ENCODE results near the gene KPNB1. TPM values are rescaled to one million over a fixed set of nuclear protein-coding genes. Genes with fewer than 3 reads are reported as not detected.

KPNB1 gene
- polyA plus RNA-seq, 2 of the 4 experiments (the other 2 are of a cell fraction): 315 to 358 TPM

DNA sequence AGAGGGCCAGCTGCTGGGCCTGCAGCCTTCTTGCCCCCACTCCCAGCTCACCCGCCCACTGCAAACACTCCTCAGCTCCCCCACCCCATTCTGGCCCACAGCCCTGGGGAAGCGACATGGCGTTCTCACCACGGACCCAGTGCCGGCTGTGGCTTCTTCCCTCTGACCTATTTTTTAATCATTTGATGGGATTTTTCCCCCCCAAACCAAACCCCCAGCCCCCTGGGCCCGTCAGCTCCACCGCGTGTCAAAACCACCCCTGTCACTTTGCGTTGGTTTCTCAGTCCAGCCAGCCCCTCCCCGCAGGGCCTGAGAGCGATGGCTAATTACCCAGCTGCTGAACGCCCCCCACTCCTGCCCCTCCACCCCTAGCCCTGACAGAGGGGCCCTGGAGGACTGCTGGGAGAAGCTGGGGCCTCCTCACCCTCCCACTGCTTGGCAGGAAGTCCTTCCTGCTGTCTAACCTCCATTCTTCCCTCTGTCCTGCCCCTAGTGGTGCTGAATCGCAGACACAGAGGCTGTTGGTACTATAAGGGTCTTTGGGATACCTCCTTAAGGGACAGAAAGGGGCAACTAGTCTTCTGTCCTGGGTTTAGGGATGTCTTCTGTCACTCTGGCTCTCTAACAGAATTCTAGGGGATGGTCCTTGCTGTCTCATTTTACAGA is 75.9 kb downstream of the KPNB1 start:
- H3K4me2 ChIP-seq: no peak overlapping the region
- H3K4me1 ChIP-seq: peaks cover 6% of the 10 kb centered on the region
- WGBS (ENCODE audit: missing lambda C conversion rate): 71% methylated on average over 13 of the region's 13 CpGs
- DNase-seq (ENCODE audit: low read depth in 1 of 2, low spot score in 1 of 2) (no peak), ATAC-seq (no peak), FAIRE-seq (no peak)
- no peak for TF ChIP-seq RAD21 (conservative IDR thresholded peaks at IDR 0.05 in 1 of 2, IDR thresholded peaks at IDR 0.05 in 1 of 2)
- TF ChIP-seq, protein P1, sequence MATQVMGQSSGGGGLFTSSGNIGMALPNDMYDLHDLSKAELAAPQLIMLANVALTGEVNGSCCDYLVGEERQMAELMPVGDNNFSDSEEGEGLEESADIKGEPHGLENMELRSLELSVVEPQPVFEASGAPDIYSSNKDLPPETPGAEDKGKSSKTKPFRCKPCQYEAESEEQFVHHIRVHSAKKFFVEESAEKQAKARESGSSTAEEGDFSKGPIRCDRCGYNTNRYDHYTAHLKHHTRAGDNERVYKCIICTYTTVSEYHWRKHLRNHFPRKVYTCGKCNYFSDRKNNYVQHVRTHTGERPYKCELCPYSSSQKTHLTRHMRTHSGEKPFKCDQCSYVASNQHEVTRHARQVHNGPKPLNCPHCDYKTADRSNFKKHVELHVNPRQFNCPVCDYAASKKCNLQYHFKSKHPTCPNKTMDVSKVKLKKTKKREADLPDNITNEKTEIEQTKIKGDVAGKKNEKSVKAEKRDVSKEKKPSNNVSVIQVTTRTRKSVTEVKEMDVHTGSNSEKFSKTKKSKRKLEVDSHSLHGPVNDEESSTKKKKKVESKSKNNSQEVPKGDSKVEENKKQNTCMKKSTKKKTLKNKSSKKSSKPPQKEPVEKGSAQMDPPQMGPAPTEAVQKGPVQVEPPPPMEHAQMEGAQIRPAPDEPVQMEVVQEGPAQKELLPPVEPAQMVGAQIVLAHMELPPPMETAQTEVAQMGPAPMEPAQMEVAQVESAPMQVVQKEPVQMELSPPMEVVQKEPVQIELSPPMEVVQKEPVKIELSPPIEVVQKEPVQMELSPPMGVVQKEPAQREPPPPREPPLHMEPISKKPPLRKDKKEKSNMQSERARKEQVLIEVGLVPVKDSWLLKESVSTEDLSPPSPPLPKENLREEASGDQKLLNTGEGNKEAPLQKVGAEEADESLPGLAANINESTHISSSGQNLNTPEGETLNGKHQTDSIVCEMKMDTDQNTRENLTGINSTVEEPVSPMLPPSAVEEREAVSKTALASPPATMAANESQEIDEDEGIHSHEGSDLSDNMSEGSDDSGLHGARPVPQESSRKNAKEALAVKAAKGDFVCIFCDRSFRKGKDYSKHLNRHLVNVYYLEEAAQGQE (IDR thresholded peaks at IDR 0.05): peak; percentile 58; the same call in 1 of the 2 replicates
- CTCF ChIA-PET: interaction anchor here (0.8 to 3.4 kb wide), 11 partner anchors 11 to 246 kb away, joined by 3 to 11 read pairs (median 3); partner anchors contain the start of gene CDK5RAP3
- no peak overlapping the region for H3K27ac ChIP-seq
- H3K9me3 ChIP-seq: no peaks in the 10 kb centered on the region
- POLR2A ChIA-PET: no interaction called here
- H3K4me3 ChIP-seq: no peak overlapping the region

DNA sequence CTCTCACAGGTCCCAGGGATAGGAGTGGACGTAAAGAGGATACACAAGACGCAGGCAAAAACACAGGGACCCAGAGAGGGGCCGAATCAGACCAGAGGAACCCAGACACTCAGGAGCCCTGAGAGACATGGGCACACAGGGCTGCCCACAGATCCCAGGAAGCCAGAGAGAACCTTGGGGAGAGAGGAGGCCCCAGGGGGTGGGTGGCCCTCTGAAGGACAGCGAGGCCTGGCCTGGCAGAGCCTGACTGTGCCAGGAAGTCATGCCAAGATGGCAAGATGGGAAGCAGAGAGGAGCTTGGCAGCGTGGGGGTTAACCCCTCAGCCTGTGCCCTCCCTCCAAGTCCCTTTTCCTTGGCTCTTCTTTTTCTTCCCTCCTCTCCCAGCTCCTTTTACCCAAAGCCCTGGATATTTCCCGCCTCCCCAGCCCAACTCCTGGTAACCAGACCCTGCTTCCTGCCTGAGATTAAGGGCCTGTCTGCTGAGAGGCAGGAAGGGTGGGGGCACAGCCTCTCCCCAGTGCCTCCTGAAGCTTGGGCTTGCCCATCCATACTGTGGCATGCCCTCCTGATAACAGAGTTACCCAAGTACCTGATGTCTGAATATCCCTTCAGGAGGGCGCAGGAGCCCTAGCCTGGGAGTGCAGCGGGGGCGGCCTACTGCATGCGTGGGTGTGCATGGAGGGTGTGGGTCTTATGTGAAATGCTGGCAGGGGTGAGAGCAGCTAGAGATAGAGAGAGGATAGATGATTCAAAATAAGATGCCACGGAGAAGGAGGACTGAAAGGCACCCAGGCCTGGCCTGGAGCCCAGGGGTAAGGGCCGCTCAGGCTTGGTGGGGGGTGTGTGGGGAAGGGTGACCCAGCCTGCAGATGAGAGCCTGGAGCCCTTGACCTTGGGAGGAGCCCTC is 77.3 kb downstream of the KPNB1 start:
- Histone ChIP-seq H3K4me3 (no peak overlapping the region), H3K4me1 (no peaks in the 10 kb centered on the region), H3K9me3 (no peaks in the 10 kb centered on the region), H3K27ac (no peak overlapping the region), H3K4me2 (no peak overlapping the region)
- ChIA-PET CTCF (interaction anchor here (0.8 to 11.2 kb wide), 13 partner anchors 9 to 79 kb away, joined by 3 to 87 read pairs (median 4); no protein-coding TSS in a partner anchor), POLR2A (no interaction called here)
- WGBS (ENCODE audit: missing lambda C conversion rate): 69% methylated on average over 12 of the region's 12 CpGs
- TF ChIP-seq EP300 (IDR thresholded peaks at IDR 0.05) (no peak), CBX8 (IDR thresholded peaks at IDR 0.05) (no peak), RAD21 (conservative IDR thresholded peaks at IDR 0.05 in 1 of 2, IDR thresholded peaks at IDR 0.05 in 1 of 2) (no peak), FOXS1 (CRISPR knock-in tag; IDR thresholded peaks at IDR 0.05) (no peak), BHLHE40 (IDR thresholded peaks at IDR 0.05; ENCODE audit: low read depth, low read length) (no peak), NR3C1 (IDR thresholded peaks at IDR 0.05) (no peak), HOXB13 (CRISPR knock-in tag; IDR thresholded peaks at IDR 0.05; ENCODE audit: low read depth) (no peak), MAFK (IDR thresholded peaks at IDR 0.05; ENCODE audit: partially characterized antibody) (no peak), MAZ (IDR thresholded peaks at IDR 0.05; ENCODE audit: borderline replicate concordance, low read depth, low read length) (no peak)
- TF ChIP-seq, protein P2, sequence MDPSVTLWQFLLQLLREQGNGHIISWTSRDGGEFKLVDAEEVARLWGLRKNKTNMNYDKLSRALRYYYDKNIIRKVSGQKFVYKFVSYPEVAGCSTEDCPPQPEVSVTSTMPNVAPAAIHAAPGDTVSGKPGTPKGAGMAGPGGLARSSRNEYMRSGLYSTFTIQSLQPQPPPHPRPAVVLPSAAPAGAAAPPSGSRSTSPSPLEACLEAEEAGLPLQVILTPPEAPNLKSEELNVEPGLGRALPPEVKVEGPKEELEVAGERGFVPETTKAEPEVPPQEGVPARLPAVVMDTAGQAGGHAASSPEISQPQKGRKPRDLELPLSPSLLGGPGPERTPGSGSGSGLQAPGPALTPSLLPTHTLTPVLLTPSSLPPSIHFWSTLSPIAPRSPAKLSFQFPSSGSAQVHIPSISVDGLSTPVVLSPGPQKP (IDR thresholded peaks at IDR 0.05; ENCODE audit: low read depth, low read length): no peak
- TF ChIP-seq, protein P3, sequence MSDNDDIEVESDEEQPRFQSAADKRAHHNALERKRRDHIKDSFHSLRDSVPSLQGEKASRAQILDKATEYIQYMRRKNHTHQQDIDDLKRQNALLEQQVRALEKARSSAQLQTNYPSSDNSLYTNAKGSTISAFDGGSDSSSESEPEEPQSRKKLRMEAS (IDR thresholded peaks at IDR 0.05): no peak
- TF ChIP-seq, protein P4, sequence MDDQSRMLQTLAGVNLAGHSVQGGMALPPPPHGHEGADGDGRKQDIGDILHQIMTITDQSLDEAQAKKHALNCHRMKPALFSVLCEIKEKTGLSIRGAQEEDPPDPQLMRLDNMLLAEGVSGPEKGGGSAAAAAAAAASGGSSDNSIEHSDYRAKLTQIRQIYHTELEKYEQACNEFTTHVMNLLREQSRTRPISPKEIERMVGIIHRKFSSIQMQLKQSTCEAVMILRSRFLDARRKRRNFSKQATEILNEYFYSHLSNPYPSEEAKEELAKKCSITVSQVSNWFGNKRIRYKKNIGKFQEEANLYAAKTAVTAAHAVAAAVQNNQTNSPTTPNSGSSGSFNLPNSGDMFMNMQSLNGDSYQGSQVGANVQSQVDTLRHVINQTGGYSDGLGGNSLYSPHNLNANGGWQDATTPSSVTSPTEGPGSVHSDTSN (IDR thresholded peaks at IDR 0.05): no peak
- DNase-seq (ENCODE audit: low read depth in 1 of 2, low spot score in 1 of 2) (no peak), FAIRE-seq (no peak), ATAC-seq (peak; percentile 16 to 20; a peak in 3 of 6 replicates)

DNA sequence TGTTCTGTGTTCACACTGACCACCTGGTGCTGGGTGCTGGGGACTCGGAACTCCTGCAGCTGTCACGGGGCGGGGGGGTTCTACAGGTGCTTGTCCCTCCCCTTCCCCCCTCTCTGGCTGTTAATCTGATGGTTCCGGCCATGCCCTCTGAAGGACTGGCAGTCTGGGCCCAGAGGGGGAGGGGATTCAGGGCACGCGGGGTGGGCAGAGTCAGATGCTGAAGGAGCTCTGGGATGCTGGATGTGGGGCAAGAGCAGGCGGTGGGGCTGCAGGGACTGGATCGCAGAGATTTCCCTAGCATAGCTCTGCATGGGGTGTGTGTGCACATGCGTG is 78.0 kb downstream of the KPNB1 start:
- ChIA-PET CTCF (interaction anchor here (0.9 to 11.2 kb wide), 9 partner anchors 15 to 78 kb away, joined by 3 to 87 read pairs (median 4); no protein-coding TSS in a partner anchor), POLR2A (no interaction called here)
- WGBS (ENCODE audit: missing lambda C conversion rate): 75% methylated on average over 9 of the region's 9 CpGs
- DNase-seq (ENCODE audit: low read depth in 1 of 2, low spot score in 1 of 2) (no peak), ATAC-seq (no peak), FAIRE-seq (no peak)
- Histone ChIP-seq H3K9me3 (no peaks in the 10 kb centered on the region), H3K4me3 (no peak overlapping the region), H3K4me1 (0 out of 3 replicates have a peak, but pooled peaks cover 2% of the 10 kb centered on the region), H3K4me2 (no peak overlapping the region), H3K27ac (no peak overlapping the region)
- TF ChIP-seq NFE2L2 (conservative IDR thresholded peaks at IDR 0.05; ENCODE audit: low read length) (no peak), ZNF302 (CRISPR knock-in tag; IDR thresholded peaks at IDR 0.05) (no peak), HOXA7 (CRISPR knock-in tag; IDR thresholded peaks at IDR 0.05) (no peak), JUNB (IDR thresholded peaks at IDR 0.05) (no peak), KDM5A (IDR thresholded peaks at IDR 0.05) (no peak)
- TF ChIP-seq, protein P5, sequence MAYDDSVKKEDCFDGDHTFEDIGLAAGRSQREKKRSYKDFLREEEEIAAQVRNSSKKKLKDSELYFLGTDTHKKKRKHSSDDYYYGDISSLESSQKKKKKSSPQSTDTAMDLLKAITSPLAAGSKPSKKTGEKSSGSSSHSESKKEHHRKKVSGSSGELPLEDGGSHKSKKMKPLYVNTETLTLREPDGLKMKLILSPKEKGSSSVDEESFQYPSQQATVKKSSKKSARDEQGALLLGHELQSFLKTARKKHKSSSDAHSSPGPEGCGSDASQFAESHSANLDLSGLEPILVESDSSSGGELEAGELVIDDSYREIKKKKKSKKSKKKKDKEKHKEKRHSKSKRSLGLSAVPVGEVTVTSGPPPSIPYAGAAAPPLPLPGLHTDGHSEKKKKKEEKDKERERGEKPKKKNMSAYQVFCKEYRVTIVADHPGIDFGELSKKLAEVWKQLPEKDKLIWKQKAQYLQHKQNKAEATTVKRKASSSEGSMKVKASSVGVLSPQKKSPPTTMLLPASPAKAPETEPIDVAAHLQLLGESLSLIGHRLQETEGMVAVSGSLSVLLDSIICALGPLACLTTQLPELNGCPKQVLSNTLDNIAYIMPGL (CRISPR knock-in tag; IDR thresholded peaks at IDR 0.05; ENCODE audit: borderline replicate concordance): no peak
- TF ChIP-seq, protein P1 (IDR thresholded peaks at IDR 0.05): no peak

All from A549 (cell line).